GM23248 (cell line): ENCODE measurements around the gene DUSP16.

ENCODE experiments used
- EZH2 ChIP-seq: fragments of 200-600 bp; sonication (generic); IDR thresholded peaks from 2 replicates; pipeline ENCODE4 v1.6.1; 2018; ENCODE audit warnings: antibody characterized with exemption, mild to moderate bottlenecking; ENCODE audit not compliant: insufficient read depth, poor library complexity, severe bottlenecking
- EZH2phosphoT487 ChIP-seq: fragments of 200-600 bp; sonication (generic); IDR thresholded peaks from 2 replicates; pipeline ENCODE4 v1.6.1; 2018; ENCODE audit warnings: antibody characterized with exemption, moderate library complexity, mild to moderate bottlenecking, low read depth; ENCODE audit not compliant: insufficient read depth

DNA sequence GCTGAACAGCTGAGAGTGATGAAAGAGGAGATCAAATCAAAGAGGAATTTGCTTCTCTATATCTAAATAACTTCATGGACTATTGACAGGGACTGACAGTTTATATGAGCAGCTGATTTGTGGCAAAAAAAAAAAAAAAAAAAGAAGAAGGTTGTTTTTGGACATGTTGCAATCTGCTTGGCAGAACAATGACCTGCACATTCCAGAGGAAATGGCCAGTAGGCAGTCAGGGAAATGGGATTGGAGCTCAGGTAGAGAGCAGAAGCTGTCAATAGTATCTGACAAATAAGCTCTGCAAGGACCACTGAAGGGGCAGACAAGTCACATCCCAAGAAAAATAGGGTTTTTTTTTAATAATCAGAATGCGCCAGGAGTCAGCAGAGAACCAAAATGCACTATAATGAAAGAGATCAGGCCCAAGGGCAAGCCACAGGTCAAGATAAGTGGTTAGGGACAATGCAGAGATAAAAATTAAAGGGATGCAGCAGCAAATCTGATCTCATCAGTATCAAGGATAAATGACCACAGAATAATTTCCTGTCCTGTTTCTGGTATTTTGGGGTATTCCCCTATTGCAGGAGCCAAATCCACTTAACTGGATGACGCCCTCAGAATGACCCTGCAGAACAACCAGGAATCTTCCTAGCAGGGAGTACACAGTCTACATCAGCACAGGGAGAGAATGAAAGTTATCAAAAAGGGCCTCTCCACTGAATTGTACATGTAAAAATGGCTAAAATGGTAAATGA lies 22.6 kb upstream of the DUSP16 start:
- no peak for TF ChIP-seq EZH2phosphoT487
- TF ChIP-seq EZH2 = no peak
